OCI-LY3 (cell line): ENCODE results near the gene C8G.

Experiments used
- EZH2phosphoT487 ChIP-seq: fragments of 200-600 bp; shearing (Covaris generic); IDR thresholded peaks from 2 replicates; pipeline ENCODE4 v1.6.1; 2018; ENCODE audit warnings: antibody characterized with exemption, mixed run types, low read depth
- TF ChIP-seq, protein P1 (sequence below): fragments of 200-600, 300-600 bp; sonication (generic); IDR thresholded peaks from 2 replicates; pipeline ENCODE4 v1.5.1; 2014; ENCODE audit warnings: antibody characterized with exemption, low read length, low read depth

DNA sequence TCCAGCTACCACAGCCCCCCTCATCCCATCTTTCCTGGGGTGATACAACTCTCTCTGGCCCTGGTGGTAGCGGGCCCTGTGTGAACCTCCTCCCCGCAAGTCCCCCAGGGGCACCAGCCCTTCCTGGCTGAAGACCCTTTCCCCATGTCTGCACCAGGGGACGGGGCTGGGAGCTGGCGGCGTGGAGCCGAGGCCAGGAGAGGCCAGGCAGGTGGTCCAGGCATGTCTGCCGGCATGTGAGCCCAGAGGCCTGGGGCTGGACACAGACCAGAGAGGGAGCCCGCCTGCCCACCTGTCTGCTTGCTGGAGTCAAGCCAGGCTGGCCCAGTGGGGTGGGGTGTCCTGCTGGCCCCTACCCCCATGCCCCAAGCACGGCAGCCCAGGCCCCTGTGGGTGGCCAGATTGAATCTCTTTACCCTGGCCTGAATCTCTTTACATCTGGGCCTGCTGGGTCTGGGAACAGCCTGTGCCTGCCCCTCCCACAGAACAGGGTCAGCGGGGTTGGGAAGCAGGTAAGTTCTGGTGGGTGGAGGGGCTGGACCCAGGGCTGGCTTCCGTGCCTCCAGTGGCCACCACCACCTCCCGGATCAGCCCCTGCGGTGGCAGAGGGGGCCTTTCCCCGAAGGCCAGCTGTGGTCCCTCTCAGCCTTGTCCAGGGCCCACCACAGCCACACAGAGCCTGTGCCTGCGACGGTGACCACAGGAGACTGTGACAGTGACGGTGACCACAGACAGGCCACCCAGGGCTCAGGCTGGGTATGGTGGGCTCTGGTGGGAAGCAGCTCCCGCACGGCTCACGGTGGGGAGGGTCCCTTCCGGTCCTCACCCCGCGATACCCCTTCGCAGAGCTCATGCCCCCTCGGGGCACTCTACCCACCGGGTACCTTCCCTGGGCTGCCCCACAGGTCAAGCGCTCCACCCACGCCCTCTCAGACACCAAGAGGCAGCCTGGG lies 14.1 kb downstream of the C8G start:
- no peak for TF ChIP-seq EZH2phosphoT487
- TF ChIP-seq, protein P1, sequence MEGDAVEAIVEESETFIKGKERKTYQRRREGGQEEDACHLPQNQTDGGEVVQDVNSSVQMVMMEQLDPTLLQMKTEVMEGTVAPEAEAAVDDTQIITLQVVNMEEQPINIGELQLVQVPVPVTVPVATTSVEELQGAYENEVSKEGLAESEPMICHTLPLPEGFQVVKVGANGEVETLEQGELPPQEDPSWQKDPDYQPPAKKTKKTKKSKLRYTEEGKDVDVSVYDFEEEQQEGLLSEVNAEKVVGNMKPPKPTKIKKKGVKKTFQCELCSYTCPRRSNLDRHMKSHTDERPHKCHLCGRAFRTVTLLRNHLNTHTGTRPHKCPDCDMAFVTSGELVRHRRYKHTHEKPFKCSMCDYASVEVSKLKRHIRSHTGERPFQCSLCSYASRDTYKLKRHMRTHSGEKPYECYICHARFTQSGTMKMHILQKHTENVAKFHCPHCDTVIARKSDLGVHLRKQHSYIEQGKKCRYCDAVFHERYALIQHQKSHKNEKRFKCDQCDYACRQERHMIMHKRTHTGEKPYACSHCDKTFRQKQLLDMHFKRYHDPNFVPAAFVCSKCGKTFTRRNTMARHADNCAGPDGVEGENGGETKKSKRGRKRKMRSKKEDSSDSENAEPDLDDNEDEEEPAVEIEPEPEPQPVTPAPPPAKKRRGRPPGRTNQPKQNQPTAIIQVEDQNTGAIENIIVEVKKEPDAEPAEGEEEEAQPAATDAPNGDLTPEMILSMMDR, result no peak
